GM04504 (cell line): ENCODE results near the gene PCDHA7.
"Not testable (repeated sequence)": the region's sequence is repeated elsewhere in the genome, so short reads cannot be mapped to it uniquely, and the experiment has no call there.

Source experiments
- DNase-seq: peaks from one replicate; pipeline ENCODE4 v3.0.0-alpha.2; 2012; ENCODE audit warnings: low read depth

Gene PCDHA7

GRCh38 chr5:140833993-140834392, at the start of gene PCDHA7:
TSS of gene PCDHA7 (plus strand) at chr5:140834269. CDS start at chr5:140834384, 115 bp downstream.
- no peak for DNase-seq

- no peak for DNase-seq
Observed at GRCh38 chr5:140785905-140786686, 48.0 kb upstream of the PCDHA7 start, which contains the start of gene PCDHA1. TSS of gene PCDHA1 (plus strand) at chr5:140786140.

GRCh38 chr5:140787422-140787821, 46.6 kb upstream of the PCDHA7 start:
- DNase-seq = not testable (repeated sequence)

GRCh38 chr5:140787849-140788504, 46.1 kb upstream of the PCDHA7 start:
- not testable (repeated sequence) for DNase-seq

- no peak for DNase-seq
Observed at GRCh38 chr5:140791089-140791488, 43.0 kb upstream of the PCDHA7 start.

- no peak for DNase-seq
Observed at GRCh38 chr5:140794595-140795258, 39.3 kb upstream of the PCDHA7 start, which contains the start of gene PCDHA2. TSS of gene PCDHA2 (plus strand) at chr5:140794852.

- no peak for DNase-seq
Observed at GRCh38 chr5:140795259-140795641, 38.8 kb upstream of the PCDHA7 start.

- not testable (repeated sequence) for DNase-seq
Observed at GRCh38 chr5:140796072-140796717, 37.9 kb upstream of the PCDHA7 start.

- DNase-seq = no peak
Observed at GRCh38 chr5:140796718-140797095, 37.4 kb upstream of the PCDHA7 start.

GRCh38 chr5:140800816-140801493, 33.1 kb upstream of the PCDHA7 start, which contains the start of gene PCDHA3:
TSS of gene PCDHA3 (plus strand) at chr5:140801057.
- DNase-seq = no peak

- DNase-seq = no peak
Observed at GRCh38 chr5:140801494-140801841, 32.6 kb upstream of the PCDHA7 start.

GRCh38 chr5:140802381-140802780, 31.7 kb upstream of the PCDHA7 start:
- DNase-seq = not testable (repeated sequence)

- no peak for DNase-seq
Observed at GRCh38 chr5:140802781-140803271, 31.2 kb upstream of the PCDHA7 start.

GRCh38 chr5:140806834-140807775, 27.0 kb upstream of the PCDHA7 start, which contains the start of gene PCDHA4:
TSS of gene PCDHA4 (plus strand) at chr5:140807068.
- no peak for DNase-seq

- DNase-seq = not testable (repeated sequence)
Observed at GRCh38 chr5:140808241-140808888, 25.7 kb upstream of the PCDHA7 start.

GRCh38 chr5:140808889-140809291, 25.2 kb upstream of the PCDHA7 start:
- no peak for DNase-seq

GRCh38 chr5:140821375-140822280, 12.4 kb upstream of the PCDHA7 start, which contains the start of gene PCDHA5:
TSS of gene PCDHA5 (plus strand) at chr5:140821613.
- no peak for DNase-seq

- DNase-seq = no peak
Observed at GRCh38 chr5:140822281-140822629, 11.8 kb upstream of the PCDHA7 start.

- not testable (repeated sequence) for DNase-seq
Observed at GRCh38 chr5:140822969-140823368, 11.1 kb upstream of the PCDHA7 start.
